Measurements from ENCODE around the gene ASGR1. TPM values are rescaled to one million over a fixed set of nuclear protein-coding genes. Genes with fewer than 3 reads are reported as not detected.

Gene ASGR1
- total and polyA plus RNA-seq, 12 donors = 0.29 to 6.9 (median 1.8) TPM; not detected in 2

- WGBS, 4 donors = 64 to 81% (median 68%) methylated on average over 2 to 6 of the region's 6 CpGs
- Histone ChIP-seq H3K4me3 (peak overlapping the region in 1 of 4 donors; percentile 65), H3K36me3 (replicated peaks in 1 of 2) (peaks cover 0 to 14% of the 10 kb centered on the region in 2 donors), H3K27me3 (no peaks in the 10 kb centered on the region), H3K27ac (peak overlapping the region in 2 of 5 donors; percentile 72 to 100), H3K9me3 (replicated peaks in 1 of 3) (no peaks in the 10 kb centered on the region), H3K4me1 (replicated peaks in 1 of 2) (peaks cover 45 to 75% of the 10 kb centered on the region in 2 donors)
- intact Hi-C loops (cut with DNase I) = no loop called here
- TF ChIP-seq POLR2A (IDR thresholded peaks at IDR 0.05) (no peak), CTCF (IDR thresholded peaks at IDR 0.05) (no peak)
- peak in 2 of 7 donors; percentile 32 to 46 for DNase-seq
Measured at GRCh38 chr17:7218166-7218565, 39.0 kb upstream of the ASGR1 start.

GRCh38 chr17:7217113-7217987 is 38.2 kb upstream of the ASGR1 start:
- Histone ChIP-seq H3K9me3 (replicated peaks in 1 of 3) (no peaks in the 10 kb centered on the region), H3K27ac (peak overlapping the region in 3 of 5 donors; percentile 10 to 100 (median 72)), H3K4me1 (replicated peaks in 1 of 2) (peaks cover 45 to 69% of the 10 kb centered on the region in 2 donors), H3K36me3 (replicated peaks in 1 of 2) (peaks cover 0 to 6% of the 10 kb centered on the region in 2 donors), H3K27me3 (no peaks in the 10 kb centered on the region), H3K4me3 (peak overlapping the region in 3 of 4 donors; percentile 25 to 65 (median 29))
- intact Hi-C loops (cut with DNase I) = no loop called here
- no peak for TF ChIP-seq POLR2A (IDR thresholded peaks at IDR 0.05)
- no peak for TF ChIP-seq CTCF (IDR thresholded peaks at IDR 0.05)
- peak; percentile 70 to 90 (median 82) for DNase-seq
- WGBS, 4 donors = 1 to 3% (median 1%) methylated on average over 15 to 32 of the region's 32 CpGs

- Histone ChIP-seq H3K27me3 (no peaks in the 10 kb centered on the region), H3K9me3 (replicated peaks in 1 of 3) (no peaks in the 10 kb centered on the region), H3K36me3 (replicated peaks in 1 of 2) (no peaks in the 10 kb centered on the region), H3K4me1 (replicated peaks in 1 of 2) (peaks cover 39 to 60% of the 10 kb centered on the region in 2 donors), H3K27ac (peak overlapping the region in 2 of 5 donors; percentile 72 to 100), H3K4me3 (peak overlapping the region in 3 of 4 donors; percentile 25 to 65 (median 29))
- DNase-seq = peak in 2 of 7 donors; percentile 32 to 35
- TF ChIP-seq POLR2A (IDR thresholded peaks at IDR 0.05) = no peak
- TF ChIP-seq CTCF (IDR thresholded peaks at IDR 0.05) = no peak
- intact Hi-C loops (cut with DNase I) = no loop called here
- 10 to 15% (median 12%) methylated on average over 7 of the region's 7 CpGs for whole genome bisulfite sequencing, 4 donors
Measured at GRCh38 chr17:7216242-7217112, 37.3 kb upstream of the ASGR1 start.
